ENCODE measurements around the gene SKOR2.
"Not testable (repeated sequence)": the region's sequence is repeated elsewhere in the genome, so short reads cannot be mapped to it uniquely, and the experiment has no call there.

Gene SKOR2

GRCh38 chr18:47203626-47204464 lies 47.6 kb downstream of the SKOR2 start:
- TF ChIP-seq, protein P1, sequence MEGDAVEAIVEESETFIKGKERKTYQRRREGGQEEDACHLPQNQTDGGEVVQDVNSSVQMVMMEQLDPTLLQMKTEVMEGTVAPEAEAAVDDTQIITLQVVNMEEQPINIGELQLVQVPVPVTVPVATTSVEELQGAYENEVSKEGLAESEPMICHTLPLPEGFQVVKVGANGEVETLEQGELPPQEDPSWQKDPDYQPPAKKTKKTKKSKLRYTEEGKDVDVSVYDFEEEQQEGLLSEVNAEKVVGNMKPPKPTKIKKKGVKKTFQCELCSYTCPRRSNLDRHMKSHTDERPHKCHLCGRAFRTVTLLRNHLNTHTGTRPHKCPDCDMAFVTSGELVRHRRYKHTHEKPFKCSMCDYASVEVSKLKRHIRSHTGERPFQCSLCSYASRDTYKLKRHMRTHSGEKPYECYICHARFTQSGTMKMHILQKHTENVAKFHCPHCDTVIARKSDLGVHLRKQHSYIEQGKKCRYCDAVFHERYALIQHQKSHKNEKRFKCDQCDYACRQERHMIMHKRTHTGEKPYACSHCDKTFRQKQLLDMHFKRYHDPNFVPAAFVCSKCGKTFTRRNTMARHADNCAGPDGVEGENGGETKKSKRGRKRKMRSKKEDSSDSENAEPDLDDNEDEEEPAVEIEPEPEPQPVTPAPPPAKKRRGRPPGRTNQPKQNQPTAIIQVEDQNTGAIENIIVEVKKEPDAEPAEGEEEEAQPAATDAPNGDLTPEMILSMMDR (IDR thresholded peaks at IDR 0.05; ENCODE audit: control insufficient read depth, insufficient read depth, low read depth, low read length, missing control alignments): no peak
- H3K4me3 ChIP-seq (ENCODE audit: control insufficient read depth, low read depth, low read length): no peak overlapping the region
- DNase-seq (ENCODE audit: low read depth): no peak

DNA sequence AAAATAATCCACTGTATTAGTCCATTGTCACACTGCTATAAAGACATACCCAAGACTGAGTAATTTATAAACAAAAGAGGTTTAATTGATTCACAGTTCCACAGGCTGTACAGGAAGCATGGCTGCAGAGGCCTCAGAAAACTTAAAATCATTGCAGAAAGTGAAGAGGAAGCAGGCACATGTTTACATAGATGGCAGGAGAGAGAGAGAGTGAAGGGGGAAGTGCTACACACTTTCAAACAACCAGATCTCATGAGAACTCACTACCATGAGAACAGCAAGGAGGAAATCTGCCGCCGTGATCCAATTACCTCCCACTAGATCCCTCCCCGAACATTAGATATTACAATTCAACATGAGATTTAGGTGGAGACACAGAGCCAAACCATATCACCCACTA lies 55.5 kb downstream of the SKOR2 start:
- not testable (repeated sequence) for DNase-seq (ENCODE audit: low read depth); H3K4me3 ChIP-seq (ENCODE audit: control insufficient read depth, low read depth, low read length)

- TF ChIP-seq, protein P1 (IDR thresholded peaks at IDR 0.05; ENCODE audit: control insufficient read depth, insufficient read depth, low read depth, low read length, missing control alignments): no peak
- no peak overlapping the region for H3K4me3 ChIP-seq (ENCODE audit: control insufficient read depth, low read depth, low read length)
- DNase-seq (ENCODE audit: low read depth): no peak
Measured at GRCh38 chr18:47191961-47192360, 59.5 kb downstream of the SKOR2 start.

GRCh38 chr18:47187721-47188120 lies 63.7 kb downstream of the SKOR2 start:
- H3K4me3 ChIP-seq (ENCODE audit: control insufficient read depth, low read depth, low read length): no peak overlapping the region

GRCh38 chr18:47184419-47185050 lies 66.9 kb downstream of the SKOR2 start:
- TF ChIP-seq, protein P1 (IDR thresholded peaks at IDR 0.05; ENCODE audit: control insufficient read depth, insufficient read depth, low read depth, low read length, missing control alignments): no peak
- DNase-seq (ENCODE audit: low read depth): peak; percentile 41

More at GRCh38 chr18:47187721-47188120, 63.7 kb downstream of the SKOR2 start:
- TF ChIP-seq, protein P1 (IDR thresholded peaks at IDR 0.05; ENCODE audit: control insufficient read depth, insufficient read depth, low read depth, low read length, missing control alignments): no peak
- no peak for DNase-seq (ENCODE audit: low read depth)

DNA sequence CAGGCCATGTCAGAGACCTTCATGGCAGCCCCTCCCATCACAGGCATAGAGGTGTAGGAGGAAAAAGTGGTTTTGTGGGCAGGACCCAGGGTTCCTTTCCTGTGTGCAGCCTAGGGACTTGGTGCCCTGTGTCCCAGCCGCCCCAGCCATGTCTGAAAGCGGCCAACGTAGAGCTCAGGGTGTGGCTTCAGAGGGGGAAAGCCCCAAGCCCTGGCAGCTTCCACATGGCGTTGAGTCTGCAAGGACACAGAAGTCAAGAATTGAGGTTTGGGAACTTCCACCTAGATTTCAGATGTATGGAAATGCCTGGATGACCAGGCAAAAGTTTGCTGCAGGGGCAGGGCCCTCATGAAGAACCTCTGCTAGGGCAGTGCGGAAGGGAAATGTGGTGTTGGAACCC lies 69.3 kb downstream of the SKOR2 start:
- H3K4me3 ChIP-seq (ENCODE audit: control insufficient read depth, low read depth, low read length): not testable (repeated sequence)

More at GRCh38 chr18:47184419-47185050, 66.9 kb downstream of the SKOR2 start:
- H3K4me3 ChIP-seq (ENCODE audit: control insufficient read depth, low read depth, low read length): no peak overlapping the region

GRCh38 chr18:47180765-47181164 lies 70.7 kb downstream of the SKOR2 start:
- TF ChIP-seq, protein P1 (IDR thresholded peaks at IDR 0.05; ENCODE audit: control insufficient read depth, insufficient read depth, low read depth, low read length, missing control alignments): no peak
- no peak overlapping the region for H3K4me3 ChIP-seq (ENCODE audit: control insufficient read depth, low read depth, low read length)
- DNase-seq (ENCODE audit: low read depth): no peak

More for the DNA sequence above, 69.3 kb downstream of the SKOR2 start:
- not testable (repeated sequence) for DNase-seq (ENCODE audit: low read depth)
